PFSK-1 (cell line): ENCODE results near the gene OTC.

Source experiments
- FOXP2 ChIP-seq: optimal IDR thresholded peaks from 2 replicates; pipeline ENCODE3; 2011; ENCODE audit warnings: borderline replicate concordance, control low read depth, inconsistent platforms; ENCODE audit not compliant: insufficient read depth; ENCODE audit errors: extremely low read length, extremely low read depth
- POLR2AphosphoS5 ChIP-seq: IDR thresholded peaks from 2 replicates; pipeline ENCODE4 v1.6.1; 2012; ENCODE audit warnings: low read depth, mild to moderate bottlenecking, control low read depth, low read length, moderate library complexity
- SIN3A ChIP-seq: IDR thresholded peaks from 2 replicates; pipeline ENCODE4 v1.6.1; 2012; ENCODE audit warnings: mild to moderate bottlenecking, low read length, moderate library complexity, borderline replicate concordance; ENCODE audit not compliant: insufficient read depth
- TAF1 ChIP-seq: IDR thresholded peaks from 2 replicates; pipeline ENCODE4 v1.6.1; 2012; ENCODE audit warnings: low read length, control low read depth, borderline replicate concordance; ENCODE audit not compliant: insufficient read depth
- TF ChIP-seq, protein P1 (sequence below), 2 experiments: IDR thresholded peaks; 2 replicates each; pipeline versions ENCODE4 v1.6.1 to v1.8.0; 2011 to 2012; ENCODE audit warnings: low read depth in 2 of 2, low read length in 2 of 2, control low read depth in 1 of 2, inconsistent platforms in 1 of 2, mild to moderate bottlenecking in 1 of 2, moderate library complexity in 1 of 2; ENCODE audit not compliant: insufficient read depth in 1 of 2

Gene OTC

DNA sequence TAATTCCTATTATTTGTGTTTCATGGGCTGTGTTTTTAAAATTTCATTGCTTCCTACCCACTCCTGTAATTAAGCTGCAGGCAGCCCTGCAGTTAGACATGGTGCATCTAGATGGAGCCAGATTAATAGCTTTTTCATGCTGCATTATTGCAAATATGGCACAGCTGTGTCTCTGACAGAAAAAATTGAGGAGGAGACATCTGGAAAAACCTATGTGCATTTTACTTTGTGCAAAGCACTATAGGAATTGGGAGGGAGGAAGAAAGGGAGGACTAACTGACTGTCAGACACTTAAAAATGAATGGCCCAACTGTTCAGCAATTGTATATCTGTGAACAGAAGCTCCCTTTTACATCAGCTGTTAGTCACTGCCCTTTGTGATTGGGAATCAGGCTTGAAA is 17.0 kb upstream of the OTC start:
- TF ChIP-seq FOXP2, result no peak
- TF ChIP-seq, protein P1, sequence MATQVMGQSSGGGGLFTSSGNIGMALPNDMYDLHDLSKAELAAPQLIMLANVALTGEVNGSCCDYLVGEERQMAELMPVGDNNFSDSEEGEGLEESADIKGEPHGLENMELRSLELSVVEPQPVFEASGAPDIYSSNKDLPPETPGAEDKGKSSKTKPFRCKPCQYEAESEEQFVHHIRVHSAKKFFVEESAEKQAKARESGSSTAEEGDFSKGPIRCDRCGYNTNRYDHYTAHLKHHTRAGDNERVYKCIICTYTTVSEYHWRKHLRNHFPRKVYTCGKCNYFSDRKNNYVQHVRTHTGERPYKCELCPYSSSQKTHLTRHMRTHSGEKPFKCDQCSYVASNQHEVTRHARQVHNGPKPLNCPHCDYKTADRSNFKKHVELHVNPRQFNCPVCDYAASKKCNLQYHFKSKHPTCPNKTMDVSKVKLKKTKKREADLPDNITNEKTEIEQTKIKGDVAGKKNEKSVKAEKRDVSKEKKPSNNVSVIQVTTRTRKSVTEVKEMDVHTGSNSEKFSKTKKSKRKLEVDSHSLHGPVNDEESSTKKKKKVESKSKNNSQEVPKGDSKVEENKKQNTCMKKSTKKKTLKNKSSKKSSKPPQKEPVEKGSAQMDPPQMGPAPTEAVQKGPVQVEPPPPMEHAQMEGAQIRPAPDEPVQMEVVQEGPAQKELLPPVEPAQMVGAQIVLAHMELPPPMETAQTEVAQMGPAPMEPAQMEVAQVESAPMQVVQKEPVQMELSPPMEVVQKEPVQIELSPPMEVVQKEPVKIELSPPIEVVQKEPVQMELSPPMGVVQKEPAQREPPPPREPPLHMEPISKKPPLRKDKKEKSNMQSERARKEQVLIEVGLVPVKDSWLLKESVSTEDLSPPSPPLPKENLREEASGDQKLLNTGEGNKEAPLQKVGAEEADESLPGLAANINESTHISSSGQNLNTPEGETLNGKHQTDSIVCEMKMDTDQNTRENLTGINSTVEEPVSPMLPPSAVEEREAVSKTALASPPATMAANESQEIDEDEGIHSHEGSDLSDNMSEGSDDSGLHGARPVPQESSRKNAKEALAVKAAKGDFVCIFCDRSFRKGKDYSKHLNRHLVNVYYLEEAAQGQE (IDR thresholded peaks at IDR 0.05; ENCODE audit: insufficient read depth in 1 of 2, low read depth in 2 of 2, low read length in 2 of 2), result no peak
- TF ChIP-seq SIN3A, result no peak
- no peak for TF ChIP-seq TAF1

DNA sequence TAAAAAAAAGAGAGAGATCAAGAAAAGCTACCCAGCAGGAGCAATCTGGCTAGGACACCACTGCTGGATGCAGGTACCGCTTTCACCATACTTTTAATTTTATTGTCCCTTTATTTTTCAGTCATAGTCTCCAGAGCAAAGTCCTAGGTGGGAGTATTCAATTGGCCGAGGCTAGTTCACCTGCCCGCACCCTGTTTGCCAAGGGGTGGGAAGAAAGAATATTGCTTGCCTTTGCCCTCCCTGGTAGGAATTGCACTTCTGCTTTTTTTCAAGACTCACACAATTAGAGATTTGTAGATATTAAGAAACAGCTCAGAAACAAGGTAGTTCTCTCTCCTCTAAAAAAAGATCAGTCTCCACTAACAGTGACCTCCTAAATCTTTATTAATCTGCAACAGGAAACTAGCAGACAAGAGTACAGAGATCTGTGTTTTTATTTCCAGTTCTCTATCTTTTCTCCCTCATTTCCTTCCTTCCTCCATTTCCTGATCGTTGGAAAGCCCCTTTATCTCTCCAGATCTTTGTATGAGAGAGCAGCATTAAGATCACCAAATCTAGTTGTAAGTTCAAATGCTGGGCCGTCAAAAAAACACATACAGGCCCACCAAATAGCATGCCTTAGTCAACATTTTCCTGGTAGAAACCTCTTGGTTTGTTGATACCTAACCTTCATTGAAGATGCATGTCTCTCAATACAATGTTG is 15.7 kb upstream of the OTC start:
- TF ChIP-seq, protein P1 (IDR thresholded peaks at IDR 0.05; ENCODE audit: insufficient read depth in 1 of 2, low read depth in 2 of 2, low read length in 2 of 2), result no peak
- TF ChIP-seq FOXP2 (no peak), POLR2AphosphoS5 (no peak), TAF1 (no peak), SIN3A (no peak)

- TF ChIP-seq TAF1 (no peak), SIN3A (no peak), POLR2AphosphoS5 (no peak), FOXP2 (no peak)
- TF ChIP-seq, protein P1 (IDR thresholded peaks at IDR 0.05; ENCODE audit: insufficient read depth in 1 of 2, low read depth in 2 of 2, low read length in 2 of 2), result no peak
Measured at GRCh38 chrX:38341442-38341841, 11.0 kb upstream of the OTC start.

- no peak for TF ChIP-seq TAF1
- no peak for TF ChIP-seq SIN3A
- TF ChIP-seq, protein P1 (IDR thresholded peaks at IDR 0.05; ENCODE audit: insufficient read depth in 1 of 2, low read depth in 2 of 2, low read length in 2 of 2), result no peak
- no peak for TF ChIP-seq POLR2AphosphoS5
- no peak for TF ChIP-seq FOXP2
Measured at GRCh38 chrX:38342853-38343778, 9.3 kb upstream of the OTC start.
